Measurements from ENCODE around the gene ACOXL. TPM values are rescaled to one million over a fixed set of nuclear protein-coding genes. Genes with fewer than 3 reads are reported as not detected.

The ACOXL gene
- total RNA-seq, 1 donor from 2014 or later = not detected

DNA sequence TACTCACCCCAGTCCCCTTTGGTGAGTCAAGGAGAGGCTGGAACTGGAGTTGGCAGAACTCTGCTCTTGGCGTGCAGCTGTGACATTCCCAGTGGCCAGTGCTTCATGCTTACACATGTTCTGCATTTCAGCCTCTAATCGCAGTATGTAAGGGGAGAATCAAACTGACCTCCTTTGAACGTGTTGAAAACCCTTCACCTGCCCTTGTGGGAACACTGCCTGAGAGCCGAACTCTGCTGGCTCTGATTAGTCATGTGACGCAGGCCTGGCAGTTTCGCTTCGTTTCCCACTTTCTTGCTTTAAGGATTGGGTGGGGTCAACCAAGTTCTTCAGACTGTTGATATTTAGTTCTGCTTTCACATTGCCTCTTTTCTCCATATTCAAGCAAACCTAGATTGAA, 214.5 kb downstream of the ACOXL start:
- Histone ChIP-seq H3K27ac (ENCODE audit: low read depth, low read length) (no peak overlapping the region), H3K4me1 (ENCODE audit: control insufficient read depth in 3 of 3, insufficient read depth in 3 of 3, low read length in 3 of 3) (peaks cover 17 to 23% (median 19%) of the 10 kb centered on the region in 3 donors)

DNA sequence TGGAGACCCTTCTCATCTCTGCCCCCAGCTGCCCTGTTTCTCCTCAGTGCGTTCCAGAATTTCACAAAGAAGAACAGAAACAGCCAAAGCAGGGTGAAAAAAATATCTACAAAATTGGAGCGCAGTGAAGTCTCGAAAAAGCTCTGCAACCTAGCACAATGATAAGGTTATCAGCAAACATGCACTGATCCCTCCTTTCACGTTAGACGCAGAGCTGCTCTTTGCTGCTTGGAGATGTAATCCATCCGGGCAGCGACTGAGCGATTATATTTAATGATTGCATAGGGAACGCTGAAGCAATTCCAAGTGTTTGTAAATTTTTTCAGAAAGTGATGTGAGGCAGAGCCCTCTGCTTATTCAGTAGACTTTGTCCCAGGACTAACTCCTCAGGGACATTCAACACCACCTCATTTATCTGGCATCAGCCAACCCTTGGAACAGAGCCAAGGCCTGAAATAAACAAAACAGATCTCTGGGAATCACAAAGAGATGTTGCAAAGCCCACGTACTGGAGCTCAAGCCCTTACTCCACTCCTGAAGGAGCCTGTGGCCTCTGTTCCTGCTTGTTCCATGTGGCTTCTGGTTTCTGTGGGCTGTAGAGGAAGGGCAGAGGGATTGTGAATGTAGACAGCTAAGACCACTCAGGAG, 215.8 kb downstream of the ACOXL start:
- H3K9ac ChIP-seq (ENCODE audit: low read depth in 1 of 3, low read length in 3 of 3) = no peak overlapping the region
- H3K4me1 ChIP-seq (ENCODE audit: control insufficient read depth in 3 of 3, insufficient read depth in 3 of 3, low read length in 3 of 3) = peaks cover 17 to 23% (median 19%) of the 10 kb centered on the region in 3 donors
- H3K27ac ChIP-seq (ENCODE audit: low read depth, low read length) = no peak overlapping the region
- no peaks in the 10 kb centered on the region for H3K36me3 ChIP-seq (ENCODE audit: control insufficient read depth in 3 of 3, insufficient read depth in 3 of 3, low read length in 3 of 3)
- no peaks in the 10 kb centered on the region for H3K9me3 ChIP-seq (ENCODE audit: control insufficient read depth in 3 of 3, low read length in 3 of 3)
- no peaks in the 10 kb centered on the region for H3K27me3 ChIP-seq (ENCODE audit: control insufficient read depth in 3 of 3, insufficient read depth in 3 of 3, low read length in 3 of 3)
- H3K4me3 ChIP-seq (ENCODE audit: low read length in 3 of 3) = no peak overlapping the region

More for the DNA sequence above, 214.5 kb downstream of the ACOXL start:
- no peaks in the 10 kb centered on the region for H3K27me3 ChIP-seq (ENCODE audit: control insufficient read depth in 3 of 3, insufficient read depth in 3 of 3, low read length in 3 of 3)
- H3K36me3 ChIP-seq (ENCODE audit: control insufficient read depth in 3 of 3, insufficient read depth in 3 of 3, low read length in 3 of 3) = no peaks in the 10 kb centered on the region
- no peaks in the 10 kb centered on the region for H3K9me3 ChIP-seq (ENCODE audit: control insufficient read depth in 3 of 3, low read length in 3 of 3)
- peak overlapping the region; percentile 27 to 44 (median 37) for H3K4me3 ChIP-seq (ENCODE audit: low read length in 3 of 3)
- H3K9ac ChIP-seq (ENCODE audit: low read depth in 1 of 3, low read length in 3 of 3) = peak overlapping the region in 1 of 3 donors; percentile 50

DNA sequence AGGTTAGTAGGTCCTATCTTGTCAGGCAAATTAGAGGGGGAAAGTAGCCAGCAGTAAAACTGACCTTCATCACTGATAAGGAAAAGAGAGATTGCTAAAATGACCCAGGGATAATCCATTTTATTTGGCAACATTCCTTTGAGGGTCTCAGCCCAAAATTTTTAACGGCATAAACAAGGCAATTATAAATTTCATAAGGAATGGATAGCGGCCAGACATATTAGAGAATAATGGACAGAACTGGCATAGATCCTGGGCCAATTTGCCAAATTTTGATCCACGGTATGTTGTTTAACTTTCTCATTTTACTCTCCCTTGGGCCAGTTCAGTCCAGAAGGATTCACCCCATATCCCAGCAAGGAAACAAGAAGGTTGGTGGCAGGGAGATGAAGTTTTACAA, 217.9 kb downstream of the ACOXL start:
- no peaks in the 10 kb centered on the region for H3K27me3 ChIP-seq (ENCODE audit: control insufficient read depth in 3 of 3, insufficient read depth in 3 of 3, low read length in 3 of 3)
- H3K9ac ChIP-seq (ENCODE audit: low read depth in 1 of 3, low read length in 3 of 3) = no peak overlapping the region
- no peaks in the 10 kb centered on the region for H3K36me3 ChIP-seq (ENCODE audit: control insufficient read depth in 3 of 3, insufficient read depth in 3 of 3, low read length in 3 of 3)
- no peak overlapping the region for H3K4me3 ChIP-seq (ENCODE audit: low read length in 3 of 3)
- H3K9me3 ChIP-seq (ENCODE audit: control insufficient read depth in 3 of 3, low read length in 3 of 3) = no peaks in the 10 kb centered on the region
- H3K27ac ChIP-seq (ENCODE audit: low read depth, low read length) = no peak overlapping the region
- peaks cover 17 to 23% (median 19%) of the 10 kb centered on the region in 3 donors for H3K4me1 ChIP-seq (ENCODE audit: control insufficient read depth in 3 of 3, insufficient read depth in 3 of 3, low read length in 3 of 3)

DNA sequence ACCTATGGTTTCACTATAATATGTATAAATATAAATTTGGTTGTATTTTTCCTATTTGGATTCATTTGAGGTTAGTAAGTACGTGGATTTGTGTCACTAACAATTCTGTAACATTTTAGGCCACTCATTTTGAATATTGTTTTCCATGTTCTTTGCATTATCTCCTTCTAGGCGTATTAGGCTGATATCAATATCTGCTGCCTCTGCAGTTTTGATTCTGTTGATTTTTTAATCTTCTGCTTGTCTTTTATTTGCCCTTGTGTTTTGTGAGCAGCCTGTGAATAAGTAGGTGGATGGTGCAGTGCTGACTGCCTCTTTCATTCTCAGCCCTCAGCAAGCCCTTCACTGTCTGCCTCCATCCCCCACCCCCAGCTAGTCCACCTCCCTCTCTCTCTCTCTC, 222.7 kb downstream of the ACOXL start:
- Histone ChIP-seq H3K36me3 (ENCODE audit: control insufficient read depth in 3 of 3, insufficient read depth in 3 of 3, low read length in 3 of 3) (no peaks in the 10 kb centered on the region), H3K9ac (ENCODE audit: low read depth in 1 of 3, low read length in 3 of 3) (no peak overlapping the region), H3K27ac (ENCODE audit: low read depth, low read length) (no peak overlapping the region), H3K27me3 (ENCODE audit: control insufficient read depth in 3 of 3, insufficient read depth in 3 of 3, low read length in 3 of 3) (peaks cover 0 to 5% (median 2%) of the 10 kb centered on the region in 3 donors), H3K4me3 (ENCODE audit: low read length in 3 of 3) (no peak overlapping the region), H3K9me3 (ENCODE audit: control insufficient read depth in 3 of 3, low read length in 3 of 3) (no peaks in the 10 kb centered on the region), H3K4me1 (ENCODE audit: control insufficient read depth in 3 of 3, insufficient read depth in 3 of 3, low read length in 3 of 3) (peaks cover 0 to 8% (median 7%) of the 10 kb centered on the region in 3 donors)

DNA sequence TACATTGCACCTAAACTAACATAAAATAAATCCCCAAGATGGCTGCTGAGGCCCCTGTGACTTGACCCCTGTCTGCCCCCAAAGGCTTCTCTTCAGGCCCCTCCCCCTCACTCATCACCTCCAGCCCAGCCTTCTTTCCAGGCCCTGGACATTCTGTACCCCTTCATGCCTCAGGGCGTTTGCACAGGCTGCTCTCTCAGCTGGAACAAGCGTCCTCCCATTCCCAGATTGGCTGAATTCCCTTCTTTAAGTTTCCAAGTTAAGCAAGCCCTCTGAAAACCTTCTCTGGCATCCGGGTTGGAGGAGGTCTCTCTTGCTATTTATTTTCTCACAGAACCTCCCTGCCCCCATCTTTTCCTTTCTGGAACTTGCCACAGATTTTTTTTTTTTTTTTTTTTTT, 223.2 kb downstream of the ACOXL start:
- Histone ChIP-seq H3K27ac (ENCODE audit: low read depth, low read length) (no peak overlapping the region), H3K4me3 (ENCODE audit: low read length in 3 of 3) (no peak overlapping the region), H3K27me3 (ENCODE audit: control insufficient read depth in 3 of 3, insufficient read depth in 3 of 3, low read length in 3 of 3) (peaks cover 0 to 6% (median 2%) of the 10 kb centered on the region in 3 donors), H3K9ac (ENCODE audit: low read depth in 1 of 3, low read length in 3 of 3) (no peak overlapping the region), H3K4me1 (ENCODE audit: control insufficient read depth in 3 of 3, insufficient read depth in 3 of 3, low read length in 3 of 3) (peaks cover 0 to 8% (median 7%) of the 10 kb centered on the region in 3 donors), H3K9me3 (ENCODE audit: control insufficient read depth in 3 of 3, low read length in 3 of 3) (no peaks in the 10 kb centered on the region), H3K36me3 (ENCODE audit: control insufficient read depth in 3 of 3, insufficient read depth in 3 of 3, low read length in 3 of 3) (no peaks in the 10 kb centered on the region)

DNA sequence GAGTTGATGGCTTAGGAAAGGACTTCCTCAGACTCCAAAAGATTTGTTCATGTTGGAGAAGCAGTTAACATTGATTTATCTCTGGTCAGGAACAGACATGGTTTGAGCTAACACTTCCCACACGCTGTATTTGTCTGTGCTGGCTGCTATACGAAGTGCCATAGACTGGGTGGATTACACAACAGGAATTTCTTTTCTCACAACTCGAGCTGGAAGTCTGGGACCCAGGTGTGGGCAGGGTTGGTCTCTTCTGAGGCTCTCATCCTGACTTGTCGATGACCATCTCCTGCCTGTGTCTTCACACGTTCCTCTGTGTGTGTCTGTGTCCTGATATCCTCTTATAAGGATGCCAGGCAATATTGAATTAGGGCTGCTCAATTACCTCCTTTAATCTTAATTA, 224.9 kb downstream of the ACOXL start:
- Histone ChIP-seq H3K4me3 (ENCODE audit: low read length in 3 of 3) (no peak overlapping the region), H3K4me1 (ENCODE audit: control insufficient read depth in 3 of 3, insufficient read depth in 3 of 3, low read length in 3 of 3) (peaks cover 0 to 8% (median 7%) of the 10 kb centered on the region in 3 donors), H3K36me3 (ENCODE audit: control insufficient read depth in 3 of 3, insufficient read depth in 3 of 3, low read length in 3 of 3) (no peaks in the 10 kb centered on the region), H3K9me3 (ENCODE audit: control insufficient read depth in 3 of 3, low read length in 3 of 3) (no peaks in the 10 kb centered on the region), H3K27me3 (ENCODE audit: control insufficient read depth in 3 of 3, insufficient read depth in 3 of 3, low read length in 3 of 3) (peaks cover 0 to 6% (median 2%) of the 10 kb centered on the region in 3 donors), H3K9ac (ENCODE audit: low read depth in 1 of 3, low read length in 3 of 3) (no peak overlapping the region), H3K27ac (ENCODE audit: low read depth, low read length) (no peak overlapping the region)

DNA sequence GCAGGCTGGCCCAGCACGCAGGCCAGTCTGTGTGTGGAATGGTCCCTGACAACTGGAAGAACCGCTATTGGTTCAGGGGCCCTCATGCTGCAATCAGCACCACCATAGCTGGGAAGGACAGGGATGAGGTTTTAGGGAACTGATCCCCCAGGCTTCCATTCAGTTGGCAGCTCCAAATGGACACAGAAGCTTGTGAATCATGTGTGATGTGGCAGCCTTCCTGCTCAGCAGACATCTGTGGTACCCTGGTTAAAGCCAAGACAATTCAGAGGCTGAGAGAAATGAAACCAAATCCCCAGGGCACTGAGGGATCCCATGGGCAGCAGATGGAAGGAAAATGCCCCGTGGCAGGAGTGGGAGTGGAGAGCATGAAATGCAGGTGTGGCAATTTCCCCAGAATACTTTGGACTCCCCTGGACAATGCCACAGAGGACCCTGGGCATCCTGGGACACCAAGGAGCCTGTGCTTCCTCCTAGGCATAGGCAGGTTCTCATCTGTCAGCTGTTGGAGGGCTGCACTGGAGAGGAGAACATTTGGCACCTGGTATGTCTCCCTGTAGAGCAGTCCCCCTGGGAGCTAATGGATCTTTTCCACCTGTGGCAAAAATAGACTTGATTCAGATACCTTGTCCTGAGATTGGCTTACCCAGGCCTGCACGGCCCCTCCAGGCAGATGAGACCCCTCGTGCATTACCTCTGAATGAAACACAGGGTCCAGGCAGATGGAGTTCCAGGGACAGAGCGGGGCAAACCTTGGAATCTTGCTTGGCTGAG, 226.2 kb downstream of the ACOXL start:
- no peak overlapping the region for H3K27ac ChIP-seq (ENCODE audit: low read depth, low read length)
- no peak overlapping the region for H3K4me3 ChIP-seq (ENCODE audit: low read length in 3 of 3)
- no peak overlapping the region for H3K9ac ChIP-seq (ENCODE audit: low read depth in 1 of 3, low read length in 3 of 3)
- H3K27me3 ChIP-seq (ENCODE audit: control insufficient read depth in 3 of 3, insufficient read depth in 3 of 3, low read length in 3 of 3) = peaks cover 0 to 6% (median 2%) of the 10 kb centered on the region in 3 donors
- no peaks in the 10 kb centered on the region for H3K36me3 ChIP-seq (ENCODE audit: control insufficient read depth in 3 of 3, insufficient read depth in 3 of 3, low read length in 3 of 3)
- peaks cover 0 to 8% (median 7%) of the 10 kb centered on the region in 3 donors for H3K4me1 ChIP-seq (ENCODE audit: control insufficient read depth in 3 of 3, insufficient read depth in 3 of 3, low read length in 3 of 3)
- H3K9me3 ChIP-seq (ENCODE audit: control insufficient read depth in 3 of 3, low read length in 3 of 3) = no peaks in the 10 kb centered on the region

DNA sequence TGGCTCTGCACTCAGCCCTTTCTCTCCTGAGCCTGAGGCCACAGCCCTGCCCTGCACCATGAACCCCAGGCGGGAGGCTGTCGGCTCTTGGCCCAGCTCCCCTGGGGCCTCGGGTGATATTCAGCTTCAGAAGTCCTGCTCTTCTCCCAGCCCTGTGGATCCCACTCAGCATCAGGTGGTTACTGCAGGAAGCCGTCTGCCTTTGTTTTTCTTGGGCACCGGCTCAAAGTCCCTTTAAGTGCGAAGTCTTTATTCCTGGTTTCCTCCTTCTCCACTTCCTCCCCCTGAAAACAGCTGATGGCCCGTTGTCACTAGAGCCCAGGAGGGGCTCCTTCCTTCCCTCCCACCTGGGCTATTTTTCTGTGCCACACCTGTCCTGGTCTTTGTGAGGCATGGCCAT, 226.8 kb downstream of the ACOXL start:
- H3K9me3 ChIP-seq (ENCODE audit: control insufficient read depth in 3 of 3, low read length in 3 of 3) = no peaks in the 10 kb centered on the region
- no peak overlapping the region for H3K4me3 ChIP-seq (ENCODE audit: low read length in 3 of 3)
- H3K9ac ChIP-seq (ENCODE audit: low read depth in 1 of 3, low read length in 3 of 3) = no peak overlapping the region
- H3K36me3 ChIP-seq (ENCODE audit: control insufficient read depth in 3 of 3, insufficient read depth in 3 of 3, low read length in 3 of 3) = no peaks in the 10 kb centered on the region
- peaks cover 0 to 8% (median 7%) of the 10 kb centered on the region in 3 donors for H3K4me1 ChIP-seq (ENCODE audit: control insufficient read depth in 3 of 3, insufficient read depth in 3 of 3, low read length in 3 of 3)
- H3K27me3 ChIP-seq (ENCODE audit: control insufficient read depth in 3 of 3, insufficient read depth in 3 of 3, low read length in 3 of 3) = peaks cover 0 to 6% (median 2%) of the 10 kb centered on the region in 3 donors
- H3K27ac ChIP-seq (ENCODE audit: low read depth, low read length) = no peak overlapping the region

DNA sequence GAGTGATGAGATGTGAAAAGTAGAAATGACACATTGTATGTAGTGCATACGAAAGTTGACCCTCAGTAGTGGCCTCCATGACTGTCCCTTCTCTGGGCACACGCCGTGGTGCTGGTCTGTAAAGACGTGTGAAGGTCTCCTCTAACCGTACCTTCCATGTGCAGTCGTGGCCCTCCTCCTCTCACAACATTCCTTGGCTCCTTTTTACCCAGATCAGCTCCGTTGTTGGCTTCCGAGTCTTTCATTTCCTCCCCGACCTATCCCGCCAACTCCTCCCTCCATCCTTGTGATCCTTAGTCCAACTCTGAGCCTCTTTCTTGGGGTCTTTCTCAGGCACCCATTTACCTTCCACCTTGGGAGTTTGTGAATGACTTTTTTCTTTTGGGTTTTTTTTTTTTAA, 227.9 kb downstream of the ACOXL start:
- Histone ChIP-seq H3K4me1 (ENCODE audit: control insufficient read depth in 3 of 3, insufficient read depth in 3 of 3, low read length in 3 of 3) (peaks cover 0 to 8% (median 7%) of the 10 kb centered on the region in 3 donors), H3K27me3 (ENCODE audit: control insufficient read depth in 3 of 3, insufficient read depth in 3 of 3, low read length in 3 of 3) (peaks cover 0 to 6% (median 2%) of the 10 kb centered on the region in 3 donors), H3K9me3 (ENCODE audit: control insufficient read depth in 3 of 3, low read length in 3 of 3) (no peaks in the 10 kb centered on the region), H3K9ac (ENCODE audit: low read depth in 1 of 3, low read length in 3 of 3) (no peak overlapping the region), H3K27ac (ENCODE audit: low read depth, low read length) (no peak overlapping the region), H3K4me3 (ENCODE audit: low read length in 3 of 3) (no peak overlapping the region), H3K36me3 (ENCODE audit: control insufficient read depth in 3 of 3, insufficient read depth in 3 of 3, low read length in 3 of 3) (no peaks in the 10 kb centered on the region)

DNA sequence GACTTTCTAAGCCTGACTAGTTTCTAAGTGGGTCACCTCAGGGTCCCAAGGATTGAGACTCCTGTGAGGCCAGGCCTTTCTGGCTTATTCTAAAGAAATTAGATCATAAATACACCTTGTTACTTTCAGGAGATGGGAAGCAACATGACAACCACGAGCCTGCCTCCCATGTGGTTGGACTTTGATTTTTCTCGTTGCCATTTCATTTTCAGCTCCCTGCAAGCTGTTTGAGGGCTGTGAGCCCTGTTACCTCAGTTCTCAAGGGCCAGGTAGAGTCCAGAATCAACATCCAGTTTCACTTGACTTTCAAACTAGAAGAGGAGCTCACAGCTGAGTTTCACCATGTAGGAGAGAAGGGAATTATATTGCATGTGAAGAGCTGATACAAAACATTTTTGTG, 228.6 kb downstream of the ACOXL start:
- Histone ChIP-seq H3K27me3 (ENCODE audit: control insufficient read depth in 3 of 3, insufficient read depth in 3 of 3, low read length in 3 of 3) (peaks cover 0 to 6% (median 2%) of the 10 kb centered on the region in 3 donors), H3K4me3 (ENCODE audit: low read length in 3 of 3) (no peak overlapping the region), H3K36me3 (ENCODE audit: control insufficient read depth in 3 of 3, insufficient read depth in 3 of 3, low read length in 3 of 3) (no peaks in the 10 kb centered on the region), H3K4me1 (ENCODE audit: control insufficient read depth in 3 of 3, insufficient read depth in 3 of 3, low read length in 3 of 3) (peaks cover 0 to 8% (median 8%) of the 10 kb centered on the region in 3 donors), H3K9me3 (ENCODE audit: control insufficient read depth in 3 of 3, low read length in 3 of 3) (no peaks in the 10 kb centered on the region), H3K27ac (ENCODE audit: low read depth, low read length) (no peak overlapping the region), H3K9ac (ENCODE audit: low read depth in 1 of 3, low read length in 3 of 3) (no peak overlapping the region)
